ENCODE data around the gene ARL14EPL.
A peak's percentile ranks its signal among the peaks of the same experiment; 100 is the strongest.
"Not testable (repeated sequence)": the region's sequence is repeated elsewhere in the genome, so short reads cannot be mapped to it uniquely, and the experiment has no call there.

ARL14EPL gene

GRCh38 chr5:116046823-116047222 lies 14.6 kb downstream of the ARL14EPL start:
- no peak for DNase-seq (ENCODE audit: low spot score)

- no peak for DNase-seq (ENCODE audit: low spot score)
These were observed 26.2 kb downstream of the ARL14EPL start for GRCh38 chr5:116058346-116058936.

GRCh38 chr5:116062352-116062751 lies 30.1 kb downstream of the ARL14EPL start:
- DNase-seq (ENCODE audit: low spot score), result no peak

- no peak for DNase-seq (ENCODE audit: low spot score)
These were observed 31.7 kb downstream of the ARL14EPL start for GRCh38 chr5:116063950-116064349.

GRCh38 chr5:116068028-116068632 lies 35.9 kb downstream of the ARL14EPL start:
- DNase-seq (ENCODE audit: low spot score), result peak; percentile 56

- DNase-seq (ENCODE audit: low spot score), result no peak
These were observed 38.9 kb downstream of the ARL14EPL start for GRCh38 chr5:116071211-116071610.

GRCh38 chr5:116075191-116075831 lies 43.0 kb downstream of the ARL14EPL start:
- no peak for DNase-seq (ENCODE audit: low spot score)

- DNase-seq (ENCODE audit: low spot score), result peak; percentile 42
These were observed 44.2 kb downstream of the ARL14EPL start for GRCh38 chr5:116076496-116076895.

- DNase-seq (ENCODE audit: low spot score), result no peak
These were observed 45.9 kb downstream of the ARL14EPL start for GRCh38 chr5:116078199-116078598.

- DNase-seq (ENCODE audit: low spot score), result no peak
These were observed 52.0 kb downstream of the ARL14EPL start for GRCh38 chr5:116084287-116084691.

- peak; percentile 75 for DNase-seq (ENCODE audit: low spot score)
These were observed 52.8 kb downstream of the ARL14EPL start, which contains the start of gene COMMD10 for GRCh38 chr5:116084871-116085715. Gene COMMD10 (plus strand): TSS chr5:116085025.

GRCh38 chr5:116086309-116086708 lies 54.0 kb downstream of the ARL14EPL start:
- not testable (repeated sequence) for DNase-seq (ENCODE audit: low spot score)

GRCh38 chr5:116088062-116088461 lies 55.8 kb downstream of the ARL14EPL start:
- DNase-seq (ENCODE audit: low spot score), result no peak

- no peak for DNase-seq (ENCODE audit: low spot score)
These were observed 58.0 kb downstream of the ARL14EPL start for GRCh38 chr5:116090302-116090701.

GRCh38 chr5:116091416-116091815 lies 59.1 kb downstream of the ARL14EPL start:
- DNase-seq (ENCODE audit: low spot score), result no peak

- DNase-seq (ENCODE audit: low spot score), result no peak
These were observed 65.0 kb downstream of the ARL14EPL start for GRCh38 chr5:116097301-116097700.

- no peak for DNase-seq (ENCODE audit: low spot score)
These were observed 66.7 kb downstream of the ARL14EPL start for GRCh38 chr5:116098998-116099397.

GRCh38 chr5:116104941-116105340 lies 72.7 kb downstream of the ARL14EPL start:
- not testable (repeated sequence) for DNase-seq (ENCODE audit: low spot score)
